GM12872 (cell line): ENCODE data around the gene SLC39A11.

Source experiments
- CTCF ChIP-seq: IDR thresholded peaks from 3 replicates; pipeline ENCODE4 v1.5.1; 2011; ENCODE audit warnings: low read depth, mild to moderate bottlenecking, low read length, moderate library complexity; ENCODE audit not compliant: insufficient read depth

Gene SLC39A11

GRCh38 chr17:72700226-72700625 lies 392.3 kb downstream of the SLC39A11 start:
- TF ChIP-seq CTCF, result no peak

DNA sequence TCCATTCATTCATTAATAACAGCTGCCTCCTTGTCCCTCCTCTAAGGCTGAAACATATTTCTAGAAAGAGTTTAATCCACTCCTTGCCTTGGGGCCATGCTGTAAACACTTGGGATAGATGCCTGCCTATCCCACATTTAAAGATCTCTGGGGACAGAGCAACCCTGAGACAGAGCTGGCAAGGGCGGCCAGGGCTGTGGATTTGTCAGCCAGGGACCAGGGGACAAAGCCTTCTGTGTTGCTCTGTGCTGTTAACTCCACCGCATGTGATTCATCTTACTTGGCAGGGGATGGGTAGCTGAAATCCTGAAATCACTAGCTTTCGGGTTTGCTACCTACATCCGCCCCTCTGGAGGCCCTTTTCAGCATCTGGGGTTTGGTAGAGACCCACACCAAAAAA lies 392.9 kb downstream of the SLC39A11 start:
- no peak for TF ChIP-seq CTCF

- TF ChIP-seq CTCF, result no peak
Observed at GRCh38 chr17:72697602-72698146, 394.8 kb downstream of the SLC39A11 start.

- no peak for TF ChIP-seq CTCF
Observed at GRCh38 chr17:72696721-72697120, 395.8 kb downstream of the SLC39A11 start.

- TF ChIP-seq CTCF, result no peak
Observed at GRCh38 chr17:72696156-72696555, 396.3 kb downstream of the SLC39A11 start.

DNA sequence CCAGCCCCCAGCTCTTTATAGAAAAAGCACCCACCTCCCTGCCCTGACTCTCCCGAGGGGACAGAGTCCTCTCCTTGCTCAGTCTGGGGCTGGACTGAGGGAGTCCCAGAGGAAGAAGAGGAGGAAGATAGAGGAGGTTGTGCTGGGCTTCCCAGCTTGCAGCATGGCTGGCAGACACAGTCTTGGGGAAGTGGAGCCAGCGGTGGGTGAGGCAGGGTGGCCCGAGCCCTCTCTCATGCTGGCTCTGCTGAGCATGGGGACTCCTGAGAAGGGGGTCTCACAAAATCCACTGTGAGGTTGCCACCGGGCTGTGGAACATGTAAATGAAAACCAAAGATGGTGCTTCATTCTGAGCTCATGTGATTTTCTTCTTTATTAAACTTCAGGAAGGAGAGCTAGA lies 398.5 kb downstream of the SLC39A11 start:
- no peak for TF ChIP-seq CTCF

DNA sequence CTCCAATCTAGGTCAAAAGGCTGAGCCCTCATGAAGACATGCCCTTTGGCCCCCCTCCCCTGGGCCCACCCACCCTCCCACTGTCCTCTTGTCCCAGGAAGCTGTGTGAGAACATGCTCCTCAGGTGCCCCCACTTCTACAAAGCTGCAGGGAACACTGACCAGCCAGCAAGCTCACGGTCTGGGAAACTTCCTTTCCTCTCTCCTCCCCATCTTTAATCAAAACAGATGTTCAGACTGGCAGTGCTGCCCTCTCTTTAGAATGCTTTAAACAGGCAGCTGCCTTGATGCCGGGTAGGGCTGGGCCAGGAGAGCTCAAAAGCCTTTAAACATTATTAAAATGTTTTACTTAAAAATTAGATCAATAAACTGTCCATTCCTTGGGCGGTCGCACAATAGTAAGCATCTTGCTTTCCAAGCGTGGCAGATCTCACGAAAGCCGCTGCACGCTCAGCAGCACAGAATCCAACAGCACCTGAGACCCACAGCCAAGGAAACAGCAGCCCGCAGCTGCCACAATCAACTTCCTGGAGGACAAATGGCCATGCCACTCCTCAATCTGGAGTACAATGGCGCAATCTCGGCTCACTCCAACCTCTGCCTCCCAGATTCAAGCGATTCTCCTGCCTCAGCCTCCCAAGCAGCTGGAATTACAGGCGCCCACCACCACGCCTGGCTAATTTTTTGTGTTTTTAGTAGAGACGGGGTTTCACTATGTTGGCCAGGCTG lies 399.2 kb downstream of the SLC39A11 start:
- no peak for TF ChIP-seq CTCF
